Mammary epithelial cell (primary cell): ENCODE measurements around the gene ACER2.

Experiments used
- CTCF ChIP-seq, 2 donors: IDR thresholded peaks in 1 of 2; conservative IDR thresholded peaks in 1 of 2; 2 replicates each; pipeline ENCODE4 v1.5.1; 2011 to 2012; ENCODE audit warnings: inconsistent platforms in 2 of 2, low read length in 2 of 2, mild to moderate bottlenecking in 2 of 2, control low read depth in 1 of 2, low read depth in 1 of 2; ENCODE audit not compliant: insufficient read depth in 1 of 2; ENCODE audit errors: extremely low read depth in 1 of 2
- EZH2 ChIP-seq: IDR thresholded peaks from 2 replicates; pipeline ENCODE4 v1.6.1; 2012; ENCODE audit warnings: low read length, inconsistent platforms, borderline replicate concordance

- TF ChIP-seq CTCF (conservative IDR thresholded peaks at IDR 0.05 in 1 of 2, IDR thresholded peaks at IDR 0.05 in 1 of 2; ENCODE audit: extremely low read depth in 1 of 2, insufficient read depth in 1 of 2, low read depth in 1 of 2, low read length in 2 of 2) (peak; percentile 56 to 78), EZH2 (no peak)
These were observed 63.2 kb downstream of the ACER2 start for GRCh38 chr9:19471737-19472648.
